IMR-90 (cell line): Measurements from ENCODE around the gene ZNF175.

ENCODE experiments used
- CEBPB ChIP-seq: IDR thresholded peaks from 2 replicates; pipeline ENCODE4 v1.6.1; 2012; ENCODE audit warnings: low read depth, low read length, improper control_type of control experiment
- FOS ChIP-seq: fragments of 150-350 bp; IDR thresholded peaks from 2 replicates; pipeline ENCODE4 v1.6.1; 2016; ENCODE audit warnings: low read depth, low read length
- MAFK ChIP-seq: IDR thresholded peaks from 2 replicates; pipeline ENCODE4 v1.6.1; 2012; ENCODE audit warnings: low read depth, low read length, improper control_type of control experiment
- MAZ ChIP-seq: IDR thresholded peaks from 2 replicates; pipeline ENCODE4 v1.6.1; 2012; ENCODE audit warnings: low read depth, mild to moderate bottlenecking, low read length, improper control_type of control experiment, moderate library complexity, borderline replicate concordance
- MXI1 ChIP-seq: IDR thresholded peaks from 2 replicates; pipeline ENCODE4 v1.6.1; 2012; ENCODE audit warnings: low read depth, mild to moderate bottlenecking, low read length, moderate library complexity, borderline replicate concordance
- POLR2A ChIP-seq: IDR thresholded peaks from 2 replicates; pipeline ENCODE4 v1.6.1; 2012; ENCODE audit warnings: mild to moderate bottlenecking, low read depth, low read length
- RAD21 ChIP-seq: IDR thresholded peaks from 2 replicates; pipeline ENCODE4 v1.6.1; 2012; ENCODE audit warnings: low read length, improper control_type of control experiment
- RCOR1 ChIP-seq: IDR thresholded peaks from 2 replicates; pipeline ENCODE4 v1.6.1; 2012; ENCODE audit warnings: mild to moderate bottlenecking, low read length, improper control_type of control experiment; ENCODE audit not compliant: insufficient replicate concordance
- RFX5 ChIP-seq: IDR thresholded peaks from 2 replicates; pipeline ENCODE4 v1.8.0; 2012; ENCODE audit warnings: low read depth, mild to moderate bottlenecking, low read length, moderate library complexity
- SMC3 ChIP-seq: fragments of 150-350 bp; IDR thresholded peaks from 2 replicates; pipeline ENCODE4 v1.6.1; 2016; ENCODE audit warnings: low read depth, mild to moderate bottlenecking, antibody characterized with exemption, low read length, moderate library complexity
- TF ChIP-seq, protein P1 (sequence below): conservative IDR thresholded peaks from 2 replicates; pipeline ENCODE4 v1.5.1; 2012; ENCODE audit warnings: mild to moderate bottlenecking, low read depth, low read length, improper control_type of control experiment
- TF ChIP-seq, protein P2 (sequence below): fragments of 150-350 bp; IDR thresholded peaks from 2 replicates; pipeline ENCODE4 v1.6.1; 2017; ENCODE audit warnings: mild to moderate bottlenecking, antibody characterized with exemption, low read length, low read depth

DNA sequence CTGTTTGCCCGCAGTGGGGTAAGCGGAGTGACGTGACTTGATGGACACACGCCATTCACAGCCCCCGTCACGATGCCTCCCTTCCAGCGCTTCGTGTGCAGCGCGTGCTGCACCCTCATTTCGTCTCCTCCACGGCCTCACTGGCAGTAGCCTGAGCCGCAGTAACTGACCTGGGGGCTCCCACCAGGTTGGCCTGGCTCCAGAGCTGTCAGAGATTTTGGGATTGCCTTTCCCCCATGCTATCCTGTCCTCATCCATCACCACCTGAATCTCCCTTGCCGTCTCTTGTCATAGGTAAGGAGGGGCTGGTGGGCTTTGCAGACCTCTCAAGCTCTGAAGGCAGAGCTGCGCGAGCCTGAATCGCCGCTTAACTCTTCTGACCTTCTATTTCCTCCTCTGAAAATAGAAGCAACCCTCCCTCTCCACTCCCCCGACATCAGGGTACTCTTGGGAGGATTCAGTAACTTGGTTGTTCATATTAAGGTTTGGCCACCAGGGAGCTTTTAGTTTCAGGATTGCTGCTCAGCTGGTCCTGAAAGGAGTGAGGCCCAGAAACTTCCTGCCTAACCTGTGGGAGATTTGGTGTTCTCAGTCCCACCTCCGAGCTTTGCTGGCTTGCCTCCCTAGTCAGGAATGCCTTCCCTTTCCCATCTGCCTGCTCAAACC lies 31.2 kb downstream of the ZNF175 start:
- TF ChIP-seq, protein P1, sequence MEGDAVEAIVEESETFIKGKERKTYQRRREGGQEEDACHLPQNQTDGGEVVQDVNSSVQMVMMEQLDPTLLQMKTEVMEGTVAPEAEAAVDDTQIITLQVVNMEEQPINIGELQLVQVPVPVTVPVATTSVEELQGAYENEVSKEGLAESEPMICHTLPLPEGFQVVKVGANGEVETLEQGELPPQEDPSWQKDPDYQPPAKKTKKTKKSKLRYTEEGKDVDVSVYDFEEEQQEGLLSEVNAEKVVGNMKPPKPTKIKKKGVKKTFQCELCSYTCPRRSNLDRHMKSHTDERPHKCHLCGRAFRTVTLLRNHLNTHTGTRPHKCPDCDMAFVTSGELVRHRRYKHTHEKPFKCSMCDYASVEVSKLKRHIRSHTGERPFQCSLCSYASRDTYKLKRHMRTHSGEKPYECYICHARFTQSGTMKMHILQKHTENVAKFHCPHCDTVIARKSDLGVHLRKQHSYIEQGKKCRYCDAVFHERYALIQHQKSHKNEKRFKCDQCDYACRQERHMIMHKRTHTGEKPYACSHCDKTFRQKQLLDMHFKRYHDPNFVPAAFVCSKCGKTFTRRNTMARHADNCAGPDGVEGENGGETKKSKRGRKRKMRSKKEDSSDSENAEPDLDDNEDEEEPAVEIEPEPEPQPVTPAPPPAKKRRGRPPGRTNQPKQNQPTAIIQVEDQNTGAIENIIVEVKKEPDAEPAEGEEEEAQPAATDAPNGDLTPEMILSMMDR: no peak
- no peak for TF ChIP-seq POLR2A
- TF ChIP-seq CEBPB: no peak
- TF ChIP-seq RAD21: no peak
- no peak for TF ChIP-seq SMC3
- TF ChIP-seq, protein P2, sequence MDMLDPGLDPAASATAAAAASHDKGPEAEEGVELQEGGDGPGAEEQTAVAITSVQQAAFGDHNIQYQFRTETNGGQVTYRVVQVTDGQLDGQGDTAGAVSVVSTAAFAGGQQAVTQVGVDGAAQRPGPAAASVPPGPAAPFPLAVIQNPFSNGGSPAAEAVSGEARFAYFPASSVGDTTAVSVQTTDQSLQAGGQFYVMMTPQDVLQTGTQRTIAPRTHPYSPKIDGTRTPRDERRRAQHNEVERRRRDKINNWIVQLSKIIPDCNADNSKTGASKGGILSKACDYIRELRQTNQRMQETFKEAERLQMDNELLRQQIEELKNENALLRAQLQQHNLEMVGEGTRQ: no peak
- no peak for TF ChIP-seq MAFK
- no peak for TF ChIP-seq MAZ
- TF ChIP-seq RFX5: no peak
- no peak for TF ChIP-seq FOS
- TF ChIP-seq MXI1: no peak
- no peak for TF ChIP-seq RCOR1
